Measurements from ENCODE around the gene HAGHL. TPM values are rescaled to one million over a fixed set of nuclear protein-coding genes. Genes with fewer than 3 reads are reported as not detected.

The HAGHL gene
- total and polyA plus RNA-seq, 2 of the 8 experiments (the other 6 are each of a cell fraction or from before 2014, with no cell fraction given), result 26.6 to 26.9 TPM

DNA sequence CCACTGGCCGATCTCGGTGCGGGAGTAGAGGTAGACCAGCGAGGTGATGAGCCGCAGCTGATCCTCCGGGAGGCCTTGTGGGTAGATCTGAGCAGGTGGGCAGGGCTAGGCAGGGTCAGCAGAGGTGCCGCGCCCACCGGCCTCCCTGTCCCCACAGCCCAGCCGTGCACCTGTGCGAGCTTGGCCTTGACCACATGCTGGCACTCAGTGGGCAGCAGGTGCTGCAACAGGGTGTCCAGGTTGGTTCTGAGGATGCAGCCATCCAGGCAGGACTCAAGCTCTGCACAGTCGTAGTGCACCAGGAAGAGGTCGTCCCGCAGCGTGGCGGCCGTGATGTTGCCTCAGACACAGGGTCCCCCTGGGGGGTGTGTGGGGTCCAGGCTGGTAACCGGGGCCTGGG, 46.1 kb downstream of the HAGHL start:
- no peak overlapping the region for H3K4me2 ChIP-seq (ENCODE audit: insufficient read depth in 1 of 2, low read depth in 2 of 2, low read length in 2 of 2)
- TF ChIP-seq RFX5 (IDR thresholded peaks at IDR 0.05; ENCODE audit: borderline replicate concordance, low read depth, low read length) (no peak), ASH2L (IDR thresholded peaks at IDR 0.05; ENCODE audit: low read length) (no peak), TEAD4 (IDR thresholded peaks at IDR 0.05; ENCODE audit: low read depth, low read length) (no peak), HDAC6 (IDR thresholded peaks at IDR 0.05; ENCODE audit: low read depth, low read length) (no peak), POLR2AphosphoS5 (IDR thresholded peaks at IDR 0.05; ENCODE audit: low read depth, low read length) (no peak)
- H3K56ac ChIP-seq (replicated peaks; ENCODE audit: insufficient read length, low read depth, low read length), result no peak overlapping the region
- no peak for FAIRE-seq
- no peak overlapping the region for H3K4ac ChIP-seq (replicated peaks; ENCODE audit: insufficient read length, low read depth, low read length)
- no peak overlapping the region for H3K18ac ChIP-seq (ENCODE audit: extremely low read depth, low read length)
- CTCF ChIA-PET (ENCODE audit: partially characterized antibody), result interaction anchor here (1.0 to 6.0 kb wide), 5 partner anchors 12 to 62 kb away, joined by 3 to 35 read pairs (median 8); no protein-coding TSS in a partner anchor
- H4K20me1 ChIP-seq (replicated peaks in 1 of 2; ENCODE audit: control insufficient read depth in 1 of 2, insufficient read depth in 2 of 2, low read length in 2 of 2), result no peaks in the 10 kb centered on the region
- no peaks in the 10 kb centered on the region for H3K79me1 ChIP-seq (ENCODE audit: low read depth, low read length)
- POLR2A ChIA-PET (ENCODE audit: partially characterized antibody), result interaction anchor here (1.2 to 2.0 kb wide), 3 partner anchors 27 to 56 kb away, joined by 4 to 8 read pairs (median 4); no protein-coding TSS in a partner anchor
- H2BK5ac ChIP-seq (ENCODE audit: low read depth, low read length), result no peak overlapping the region; the same call in 1 of the 2 replicates
- H4K8ac ChIP-seq (ENCODE audit: extremely low read depth, insufficient read depth, low read length), result no peak overlapping the region
- no peaks in the 10 kb centered on the region; the same call in 1 of the 2 replicates for H3K23me2 ChIP-seq (ENCODE audit: low read depth, low read length)
- H3K79me2 ChIP-seq (ENCODE audit: control insufficient read depth in 1 of 2, insufficient read depth in 2 of 2, low read length in 2 of 2), result no peaks in the 10 kb centered on the region
- no peak overlapping the region for H4K5ac ChIP-seq (ENCODE audit: insufficient read length, low read depth, low read length)
- H2BK120ac ChIP-seq (replicated peaks; ENCODE audit: low read depth, low read length), result no peak overlapping the region
- no peak overlapping the region for H4K91ac ChIP-seq (replicated peaks; ENCODE audit: insufficient read length, low read length)
- no peak overlapping the region for H3K27ac ChIP-seq (ENCODE audit: low read depth, low read length)
- H3K36me3 ChIP-seq (ENCODE audit: control insufficient read depth in 2 of 4, insufficient read depth in 4 of 4, low read length in 3 of 4), result no peaks in the 10 kb centered on the region
- 97% methylated on average over 17 of the region's 18 CpGs; no CpG with 5 or more reads in 1 of the 2 experiments for WGBS, 2 experiments (ENCODE audit: extremely low coverage in 1 of 2, insufficient coverage in 1 of 2, insufficient read length in 1 of 2, insufficient replicate concordance in 2 of 2, low coverage in 1 of 2, low lambda C conversion rate in 2 of 2, missing lambda C conversion rate in 1 of 2)
- 0 out of 2 replicates have a peak overlapping the region, but pooled peaks have one; percentile 29 for H2BK15ac ChIP-seq (ENCODE audit: low read length)
- no peak overlapping the region for H3K23ac ChIP-seq (ENCODE audit: insufficient read length)
- peak overlapping the region; percentile 68; the same call in 1 of the 2 replicates for H2BK12ac ChIP-seq (ENCODE audit: low read depth, low read length)
- no peaks in the 10 kb centered on the region for H3K9me3 ChIP-seq (ENCODE audit: insufficient read depth in 2 of 2, low read depth in 1 of 2, low read length in 1 of 2)
- H3K27me3 ChIP-seq (replicated peaks in 1 of 4; ENCODE audit: control insufficient read depth in 3 of 4, extremely low read depth in 1 of 4, insufficient read depth in 3 of 4, low read length in 3 of 4), result no peaks in the 10 kb centered on the region; a peak in 1 of 7 replicates
- H3K4me3 ChIP-seq (ENCODE audit: extremely low read depth in 1 of 4, insufficient read depth in 2 of 4, low read depth in 3 of 4, low read length in 4 of 4), result no peak overlapping the region
- H2AK5ac ChIP-seq (ENCODE audit: low read depth, low read length), result no peak overlapping the region
- no peak overlapping the region for H3K9ac ChIP-seq (replicated peaks in 1 of 4; ENCODE audit: extremely low read depth in 1 of 4, low read depth in 3 of 4, low read length in 3 of 4)
- no peak for DNase-seq (ENCODE audit: low read depth in 1 of 2, low spot score in 2 of 2)
- no peak overlapping the region for H3K14ac ChIP-seq (ENCODE audit: insufficient read length)
- H2BK20ac ChIP-seq (ENCODE audit: low read length), result no peak overlapping the region
- peaks cover 0 to 8% (median 6%) of the 10 kb centered on the region in 4 experiments; a peak in 5 of 7 replicates for H3K4me1 ChIP-seq (replicated peaks in 1 of 4; ENCODE audit: control insufficient read depth in 3 of 4, insufficient read depth in 4 of 4, low read length in 3 of 4)
- H2AFZ ChIP-seq (ENCODE audit: low read length), result no peak overlapping the region

Measured in H1 (cell line).